Stimulated activated CD8-positive, alpha-beta memory T cell treated with anti-CD3 and anti-CD28 coated beads, Interleukin-7, amount 100 ng/mL, for 24 hours (primary cell): ENCODE measurements around the gene SNX3.
"Not testable (repeated sequence)": the region's sequence is repeated elsewhere in the genome, so short reads cannot be mapped to it uniquely, and the experiment has no call there.

ENCODE experiments used
- DNase-seq: peaks from one replicate; pipeline ENCODE4 v3.0.0-alpha.2; 2020; ENCODE audit warnings: low read depth

The SNX3 gene

DNA sequence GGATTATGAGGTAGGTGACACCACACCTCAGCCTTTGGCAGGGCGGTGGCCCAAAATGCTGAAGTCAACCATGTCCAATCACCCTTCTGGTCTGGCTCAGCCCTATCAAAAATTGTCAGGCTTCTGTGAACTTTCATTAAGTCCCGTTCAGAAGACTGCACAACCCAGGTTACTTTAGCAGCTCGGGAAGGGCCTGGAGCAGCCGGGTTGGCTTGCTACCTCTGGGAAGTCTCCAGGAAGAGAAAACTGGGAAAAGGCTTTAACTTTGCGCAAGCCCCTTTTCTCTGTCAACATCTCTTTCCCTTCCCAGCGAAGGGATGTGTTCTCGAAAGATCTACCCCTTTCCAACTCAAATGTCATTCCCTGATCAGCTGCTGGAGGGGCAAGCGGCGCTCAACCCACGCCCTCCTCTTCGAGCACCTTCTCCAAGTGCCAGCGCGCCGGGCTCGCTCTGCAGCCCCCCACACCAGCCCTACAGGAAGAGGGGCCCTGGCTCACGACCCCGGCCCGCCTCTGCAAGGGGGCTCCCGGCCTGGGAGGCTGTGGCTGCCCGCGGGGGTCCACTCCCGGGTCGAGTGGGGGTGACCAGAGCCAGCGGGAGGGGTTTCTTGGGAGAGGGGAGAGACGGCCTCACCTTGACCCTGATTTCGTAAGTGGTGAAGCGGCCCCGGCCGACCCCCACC, 573 bp downstream of the SNX3 start:
- DNase-seq: no peak

DNA sequence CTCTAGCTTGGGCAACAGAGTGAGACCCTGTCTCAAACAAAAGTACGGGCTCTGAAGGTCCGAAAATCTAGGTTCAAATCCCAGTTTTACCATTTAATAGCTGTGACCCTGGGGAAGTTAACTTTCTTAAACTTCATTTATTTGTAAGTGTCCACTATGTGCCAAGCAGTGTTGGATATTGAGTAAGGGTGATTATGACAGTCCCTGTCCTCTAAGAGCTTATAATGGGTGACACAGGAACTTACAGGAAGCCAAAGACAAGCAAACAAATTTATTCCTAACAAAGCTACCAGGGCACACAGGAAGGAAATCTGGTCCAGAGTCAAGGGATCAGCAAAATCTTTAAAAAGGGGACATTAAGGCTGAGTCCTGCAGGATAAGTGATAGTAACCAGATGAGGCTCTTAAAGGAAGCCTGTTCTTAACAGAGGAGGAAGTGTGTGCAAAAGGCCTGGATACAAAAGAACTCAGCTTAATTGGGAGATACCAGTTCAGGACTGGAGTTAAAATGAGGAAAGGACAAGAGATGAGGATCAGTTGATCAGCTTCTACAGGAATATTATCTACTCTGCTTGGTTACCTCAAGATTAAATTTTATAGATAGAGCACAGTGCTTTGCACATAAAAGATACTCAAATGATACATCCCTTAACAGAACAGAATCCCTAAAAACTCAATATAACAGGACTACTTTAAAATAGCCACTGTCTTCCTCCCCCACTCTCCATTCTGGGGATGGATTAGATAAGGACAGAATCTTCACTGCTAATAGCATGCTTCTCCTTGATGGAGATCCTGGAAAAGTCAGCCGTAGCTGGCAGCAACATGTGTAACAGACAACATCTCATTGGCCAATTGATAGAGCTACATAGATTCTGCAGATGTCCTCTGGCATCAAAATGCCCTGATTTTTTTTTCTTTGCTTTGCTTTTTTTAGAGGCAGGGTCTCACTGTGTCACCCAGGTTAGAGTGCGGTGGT, 6.1 kb downstream of the SNX3 start:
- DNase-seq: no peak

DNA sequence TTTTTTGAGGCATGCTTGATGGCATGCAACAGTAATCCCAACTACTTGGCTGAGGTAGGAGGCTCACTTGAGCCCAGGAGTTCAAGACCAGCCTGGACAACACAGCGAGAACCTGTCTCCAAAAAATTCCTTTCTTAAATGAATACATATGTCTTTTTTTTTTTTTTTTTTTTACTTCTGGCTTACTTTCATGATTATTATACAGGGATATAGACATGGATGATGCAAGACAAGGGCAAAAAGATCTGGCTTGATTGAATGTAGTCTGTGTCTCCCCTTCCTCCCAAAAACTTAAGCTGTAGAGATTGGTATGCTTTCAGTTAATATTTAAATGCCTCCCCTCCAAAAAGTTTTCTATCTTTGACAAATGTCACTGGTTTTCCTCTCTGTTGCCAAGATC, 7.6 kb downstream of the SNX3 start:
- DNase-seq: no peak

DNA sequence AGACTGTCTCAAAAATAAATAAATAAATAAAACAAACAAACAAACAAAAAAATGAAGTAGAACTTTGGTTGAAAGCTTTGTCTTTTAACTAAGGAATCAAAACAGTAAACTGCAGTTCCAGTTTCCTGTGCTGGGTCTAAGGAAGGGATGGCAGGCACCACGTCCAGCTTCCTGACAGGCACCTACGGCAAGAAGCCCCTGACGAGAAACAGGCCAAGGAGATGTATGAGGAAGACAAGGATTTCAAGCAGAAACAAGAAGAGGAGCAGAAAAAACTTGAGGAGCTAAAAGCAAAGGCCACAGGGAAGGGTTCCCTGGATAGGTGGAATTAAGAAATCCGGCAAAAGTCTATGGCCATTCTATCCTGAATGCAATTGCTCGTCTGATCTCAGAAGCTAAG, 8.8 kb downstream of the SNX3 start:
- no peak for DNase-seq

DNA sequence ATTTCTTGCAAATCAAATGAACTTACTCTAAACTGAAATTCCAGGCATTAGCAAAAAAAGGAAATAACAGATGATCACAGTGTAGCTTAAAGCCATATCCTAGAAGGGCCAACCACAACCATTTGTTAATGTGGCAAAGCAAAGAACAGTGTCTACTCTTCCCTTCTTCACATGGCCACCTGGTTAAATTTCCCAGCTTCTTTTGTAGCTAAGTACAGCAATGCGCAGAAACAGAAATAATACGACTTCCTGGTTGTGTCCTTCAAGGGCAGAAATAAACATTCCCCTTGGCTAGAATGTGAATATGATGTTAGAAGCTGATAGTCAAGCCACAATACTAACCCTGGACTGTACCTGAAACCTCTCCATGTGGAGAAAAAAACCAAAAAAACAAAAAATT, 9.6 kb downstream of the SNX3 start:
- no peak for DNase-seq

DNA sequence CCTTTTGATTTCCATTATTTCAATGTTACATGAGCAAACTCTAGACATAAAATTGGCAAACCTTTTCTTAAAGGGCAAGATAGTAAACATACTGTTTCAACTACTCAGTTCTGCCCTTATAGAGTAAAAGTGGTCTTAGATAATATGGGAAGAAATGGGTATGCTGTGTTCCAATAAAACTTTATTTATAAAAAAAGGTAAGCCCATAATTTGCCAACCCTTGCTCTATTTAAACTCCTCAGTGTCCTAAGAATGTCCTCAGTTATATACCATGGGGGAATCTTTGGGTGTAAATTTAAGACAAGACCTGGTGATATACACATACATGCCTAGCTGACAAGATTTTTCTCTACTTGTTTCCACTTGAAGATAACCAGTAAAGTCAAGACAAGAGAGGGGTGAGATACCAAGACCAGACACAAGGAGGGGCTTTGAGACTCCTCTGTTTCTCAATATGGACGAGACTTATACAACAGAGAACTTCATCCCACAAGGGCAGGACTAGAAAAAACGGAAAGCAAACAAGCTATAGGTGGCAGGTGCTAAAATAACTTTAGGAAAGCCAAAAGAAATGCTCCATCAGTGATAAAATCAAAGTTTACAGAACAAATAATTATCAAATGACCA, 10.5 kb downstream of the SNX3 start:
- DNase-seq: no peak

DNA sequence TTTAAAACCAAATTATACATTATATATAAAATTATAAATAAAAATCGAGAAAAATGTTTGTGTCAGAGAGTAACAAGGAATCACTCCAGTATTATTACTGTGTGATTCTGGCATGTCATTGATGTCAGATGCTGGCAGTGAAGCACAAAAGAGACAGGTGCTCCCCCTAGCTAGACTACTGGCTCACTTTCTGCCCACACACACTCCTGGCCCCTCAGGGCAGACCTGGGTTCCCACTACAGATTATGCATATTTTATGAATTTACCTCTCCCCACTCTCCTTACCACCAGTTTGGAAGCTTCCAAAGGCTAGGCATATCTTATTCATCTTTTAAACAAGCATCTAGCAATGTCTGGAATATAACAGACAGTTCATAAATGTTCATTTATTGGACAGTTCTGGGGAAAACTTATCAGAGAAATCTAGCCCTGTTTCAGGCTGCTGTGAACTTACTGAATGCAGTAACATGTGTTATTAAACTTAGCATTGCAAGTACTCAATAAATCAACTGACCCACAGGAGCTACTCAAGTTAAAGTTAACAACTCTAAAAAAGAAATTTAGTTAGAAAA, 12.8 kb downstream of the SNX3 start:
- DNase-seq: no peak

DNA sequence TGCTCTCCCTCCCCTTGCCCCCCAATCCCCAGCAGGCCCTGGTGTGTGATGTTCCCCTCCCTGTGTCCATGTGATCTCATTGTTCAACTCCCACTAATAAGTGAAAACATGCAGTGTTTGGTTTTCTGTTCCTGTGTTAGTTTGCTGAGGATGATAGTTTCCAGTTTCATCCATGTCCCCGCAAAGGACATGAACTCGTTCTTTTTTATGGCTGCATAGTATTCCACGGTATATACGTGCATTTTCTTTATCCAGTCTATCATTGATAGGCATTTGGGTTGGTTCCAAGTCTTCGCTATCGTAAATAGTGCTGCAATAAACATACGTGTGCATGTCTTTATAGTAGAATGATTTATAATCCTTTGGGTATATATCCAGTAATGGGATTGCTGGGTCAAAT, 15.7 kb downstream of the SNX3 start:
- not testable (repeated sequence) for DNase-seq

DNA sequence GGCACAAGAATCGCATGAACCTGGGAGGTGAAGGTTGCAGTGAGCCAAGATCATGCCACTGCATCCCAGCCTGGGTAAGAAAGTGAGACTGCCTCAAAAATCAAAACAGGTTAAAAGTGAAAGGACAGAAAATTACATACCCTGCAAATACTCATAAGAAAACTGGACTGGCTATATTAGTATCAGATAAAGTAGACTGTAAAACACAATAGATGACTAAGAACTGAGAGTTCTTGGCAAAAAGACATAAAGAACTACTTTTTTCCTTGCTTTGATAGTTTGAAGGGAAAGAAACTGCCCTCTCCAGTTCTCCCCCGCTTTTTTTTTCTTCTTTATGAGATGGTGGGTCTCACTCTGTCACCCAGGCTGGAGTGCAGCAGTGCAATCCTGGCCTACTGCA, 17.0 kb downstream of the SNX3 start:
- no peak for DNase-seq

DNA sequence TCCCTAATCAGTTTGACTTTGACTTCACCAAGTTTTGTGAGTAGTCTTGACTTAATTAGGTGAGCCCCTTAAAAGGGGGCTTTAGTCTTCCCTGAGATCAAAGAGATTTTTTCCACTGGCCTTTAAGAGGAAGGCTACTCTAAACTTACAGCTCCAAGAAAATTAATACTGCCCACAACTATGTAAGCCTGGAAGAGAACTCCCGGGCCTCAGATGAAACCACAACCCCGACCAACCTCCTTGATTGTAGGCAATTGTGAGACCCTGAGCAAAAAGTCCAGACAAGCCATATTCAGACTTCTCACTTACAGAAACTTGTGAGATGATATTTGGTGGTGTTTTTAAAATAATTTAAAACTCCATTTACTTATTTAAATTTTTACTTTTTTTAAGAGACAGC, 18.1 kb downstream of the SNX3 start:
- no peak for DNase-seq

DNA sequence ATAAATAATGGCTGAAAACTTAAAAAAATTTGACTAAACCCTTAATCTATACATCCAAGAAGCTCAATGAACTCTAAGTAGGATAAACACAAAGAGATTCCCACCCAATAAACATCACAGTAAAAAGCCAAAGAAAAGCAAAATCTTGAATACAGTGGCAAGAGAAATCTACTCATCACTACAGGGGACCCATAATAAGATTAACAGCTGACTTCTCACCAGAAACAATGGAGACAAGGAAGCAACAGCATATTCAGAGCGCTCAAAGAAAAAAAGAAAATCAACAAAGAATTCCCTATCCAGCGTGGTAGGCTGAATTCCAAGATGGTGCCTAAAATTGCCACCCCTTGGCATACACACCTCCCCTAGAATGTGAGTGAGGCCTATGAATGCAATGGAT, 18.6 kb downstream of the SNX3 start:
- no peak for DNase-seq

DNA sequence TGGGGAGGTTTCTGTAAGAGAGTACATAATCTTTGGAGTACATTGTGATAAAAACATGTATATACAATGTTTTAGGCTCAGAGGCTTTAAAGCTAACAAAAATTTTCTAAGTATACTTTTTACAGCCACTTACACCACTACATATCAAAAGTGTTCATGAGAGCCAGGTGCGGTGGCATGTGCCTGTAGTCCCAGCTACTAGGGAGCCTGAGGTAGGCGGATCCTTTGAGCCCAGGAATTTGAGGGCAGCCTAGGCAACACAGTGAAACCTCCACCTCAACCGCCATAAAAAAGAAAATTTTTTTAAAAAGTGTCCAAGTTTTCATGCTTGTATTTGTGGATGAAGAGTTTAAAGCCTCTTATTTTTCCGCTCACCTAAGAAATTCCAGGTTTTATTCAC, 22.5 kb downstream of the SNX3 start:
- DNase-seq: no peak

DNA sequence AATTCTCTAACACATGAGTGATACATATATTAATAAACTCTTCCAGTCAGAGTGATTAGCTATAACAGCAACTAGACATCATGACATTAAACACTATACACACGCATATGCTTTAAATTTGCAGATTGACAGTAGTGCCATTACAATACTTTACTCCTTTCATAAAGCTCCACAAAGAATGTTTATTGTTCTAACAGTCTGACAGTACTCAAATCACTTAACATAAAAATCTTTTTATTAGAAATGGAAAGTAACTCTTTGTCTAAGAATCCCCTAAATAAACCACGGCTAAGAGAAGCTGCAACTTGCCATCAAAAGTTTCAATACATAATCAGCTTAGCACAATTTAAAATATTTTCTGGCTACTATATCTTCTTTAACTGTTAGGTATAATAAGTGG, 24.0 kb downstream of the SNX3 start:
- no peak for DNase-seq

DNA sequence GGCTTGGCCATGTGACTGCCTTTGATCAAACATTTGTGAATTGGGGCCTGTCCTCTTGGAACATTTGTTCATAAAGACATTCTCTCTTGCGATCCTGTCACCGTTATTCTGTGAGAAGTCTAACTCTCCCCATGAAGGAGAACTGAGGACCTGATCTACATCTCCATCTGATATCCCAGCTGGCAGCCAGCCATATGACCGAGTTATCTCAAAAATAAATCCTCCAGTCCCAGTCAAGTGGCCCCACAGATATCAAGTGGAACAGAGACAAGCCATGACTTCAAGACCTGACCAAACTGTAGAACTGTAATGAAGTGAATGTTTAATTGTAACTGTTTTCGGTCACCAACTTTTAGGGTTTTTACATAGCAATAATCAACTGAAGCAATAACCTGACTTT, 25.7 kb downstream of the SNX3 start:
- no peak for DNase-seq

DNA sequence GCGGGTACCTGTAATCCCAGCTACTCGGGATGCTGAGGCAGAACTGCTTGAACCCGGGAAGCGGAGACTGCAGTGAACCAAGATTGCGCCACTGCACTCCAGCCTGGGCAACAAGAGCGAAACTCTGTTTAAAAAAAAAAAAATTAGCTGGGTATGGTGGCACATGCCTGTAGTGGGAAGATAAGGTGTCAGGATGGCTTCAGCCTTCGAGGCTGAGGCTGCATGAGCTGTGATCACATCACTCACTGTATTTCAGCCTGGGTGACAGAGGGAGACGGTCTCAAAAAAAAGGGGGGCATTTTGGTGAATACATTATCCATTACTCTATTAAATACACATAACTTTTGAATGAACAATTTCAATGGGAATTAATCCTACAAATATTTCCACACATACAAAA, 32.4 kb downstream of the SNX3 start:
- DNase-seq: no peak

DNA sequence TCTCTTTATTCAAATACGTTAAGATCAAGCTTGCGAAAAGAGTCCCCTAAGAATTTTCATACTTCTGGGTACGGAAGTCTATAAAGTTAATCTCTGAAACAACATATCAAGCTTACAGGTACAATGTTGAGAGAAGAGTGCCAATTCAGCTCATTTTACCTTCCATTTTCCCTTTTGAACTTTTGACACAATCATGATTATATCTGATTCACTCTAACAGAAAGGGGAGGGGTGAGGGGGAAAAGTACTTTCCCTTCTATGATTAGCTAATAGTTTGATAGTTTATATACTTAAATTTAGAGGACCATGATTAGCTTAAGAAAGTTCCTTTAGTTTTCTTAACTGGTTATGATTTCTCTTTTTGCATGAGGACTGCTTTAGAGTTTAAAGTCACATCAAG, 33.5 kb downstream of the SNX3 start:
- DNase-seq: no peak

DNA sequence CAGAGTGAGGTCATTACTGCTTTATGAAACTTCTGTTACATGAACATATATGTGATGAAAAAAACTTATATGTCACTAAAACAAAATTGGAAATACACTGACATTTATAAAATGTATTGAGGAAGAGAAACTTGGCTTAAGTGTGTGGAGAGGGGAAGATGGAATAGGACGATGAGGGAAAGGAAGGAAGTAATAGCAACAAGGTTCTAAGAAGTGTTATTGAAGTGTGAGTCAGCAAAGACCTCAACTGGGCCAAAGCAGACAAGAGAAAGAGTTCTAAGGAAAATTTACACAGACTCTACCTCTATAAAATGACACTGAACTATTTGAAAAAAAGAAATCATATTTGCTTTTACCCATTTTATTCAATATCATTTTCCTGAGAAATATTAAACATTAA, 38.3 kb downstream of the SNX3 start:
- DNase-seq: no peak

DNA sequence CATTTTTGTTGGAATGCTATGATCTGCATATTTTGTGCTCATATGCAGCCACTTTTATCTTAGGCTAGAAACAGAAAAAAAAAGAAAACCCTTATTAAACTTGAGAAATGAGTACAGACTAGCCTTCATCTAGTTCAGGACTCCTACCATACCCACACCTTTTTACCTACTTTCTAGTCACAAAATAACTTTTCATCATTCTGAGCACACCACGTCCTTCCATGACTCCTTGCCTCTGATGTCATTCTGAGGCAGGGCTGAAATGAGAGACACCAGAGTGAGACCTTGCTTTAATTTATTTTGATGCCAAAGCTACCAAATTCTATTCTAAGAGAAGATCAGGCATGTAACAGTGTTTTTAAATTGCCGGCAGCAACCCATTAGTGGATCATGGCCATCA, 38.8 kb downstream of the SNX3 start:
- no peak for DNase-seq

DNA sequence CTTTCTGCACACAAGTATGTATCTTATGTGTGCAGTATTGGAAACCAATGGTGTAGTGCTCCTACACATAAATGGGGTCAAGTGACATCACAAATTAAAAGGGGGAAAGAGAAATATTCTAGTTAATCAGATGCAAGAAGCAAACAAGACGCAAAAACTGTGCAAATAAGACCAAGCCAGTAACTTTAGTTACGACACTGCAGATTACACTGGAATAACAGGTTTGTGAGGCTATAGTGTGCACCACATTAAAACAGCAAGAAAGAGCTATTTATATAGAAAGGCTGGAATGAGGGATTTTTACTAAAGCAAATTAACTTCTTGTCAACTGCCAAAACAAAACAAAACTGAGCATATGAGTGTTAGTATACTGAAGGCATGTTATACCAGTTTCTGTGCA, 49.2 kb downstream of the SNX3 start:
- no peak for DNase-seq

DNA sequence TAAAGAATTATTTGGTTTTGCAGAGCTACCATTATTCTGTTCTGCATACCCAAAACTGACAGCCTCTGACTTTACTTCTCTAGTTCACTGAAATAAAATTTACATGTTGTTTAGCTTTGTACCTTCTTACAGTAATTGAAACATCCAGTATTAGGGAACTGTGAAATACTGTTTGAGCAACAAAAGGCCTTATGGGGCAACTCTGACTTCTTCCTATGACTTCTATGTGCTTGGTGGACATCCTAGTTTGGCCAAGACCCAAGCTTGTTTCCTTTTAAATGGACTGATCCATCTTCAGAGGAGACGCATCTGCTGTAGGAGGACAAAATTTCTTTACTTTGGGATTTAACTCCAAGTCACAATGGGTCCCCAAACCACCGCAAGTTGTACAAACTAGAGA, 50.3 kb downstream of the SNX3 start:
- no peak for DNase-seq

DNA sequence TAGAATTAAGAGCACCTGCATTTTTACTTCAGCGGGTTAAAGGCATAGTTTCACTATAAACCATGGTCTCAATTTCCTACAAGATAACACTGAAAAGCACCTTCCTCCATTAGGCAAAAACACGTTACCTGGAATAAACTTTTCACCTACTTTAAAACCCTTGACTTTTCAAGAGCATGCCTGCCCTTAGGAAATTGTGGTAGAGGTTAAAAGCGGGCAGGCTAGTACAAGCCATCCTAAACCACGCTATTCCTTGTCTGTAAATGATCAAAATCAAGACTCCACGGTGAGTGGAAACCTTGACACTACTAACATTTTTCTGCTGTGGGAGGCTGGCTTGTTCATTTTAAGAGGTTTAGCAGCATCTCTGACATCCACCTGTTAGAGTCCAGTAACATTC, 51.1 kb downstream of the SNX3 start:
- DNase-seq: no peak

DNA sequence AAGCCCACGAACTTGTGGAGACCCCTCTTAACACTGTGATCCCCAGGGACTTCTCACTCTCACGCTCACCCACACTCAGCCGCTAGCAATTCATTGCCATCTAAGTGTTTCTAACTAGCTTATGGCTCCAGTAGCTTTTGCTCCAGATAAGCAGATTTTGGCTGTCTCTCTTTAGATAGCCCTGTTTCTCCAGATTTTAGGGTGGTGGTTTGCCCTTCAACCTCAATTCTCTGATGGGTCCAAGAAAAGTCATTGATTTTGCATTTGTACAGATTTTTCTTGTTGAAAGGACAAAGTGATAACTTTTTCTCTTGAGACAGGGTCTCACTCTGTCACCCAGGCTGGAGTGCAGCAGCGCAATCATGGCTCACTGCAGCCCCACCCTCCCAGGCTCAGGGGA, 53.8 kb downstream of the SNX3 start:
- no peak for DNase-seq
